ENCODE results near the gene DNAH2.

The DNAH2 gene

GRCh38 chr17:7852919-7853690 is 135.6 kb downstream of the DNAH2 start:
- ChIA-PET CTCF (interaction anchor here (0.9 to 4.5 kb wide), 3 partner anchors 14 to 32 kb away, joined by 3 to 29 read pairs (median 3); no protein-coding TSS in a partner anchor), POLR2A (interaction anchor here (0.6 to 0.9 kb wide), 2 partner anchors 8 to 18 kb away, joined by 3 to 5 read pairs; no protein-coding TSS in a partner anchor)
- peaks cover 0 to 38% (median 31%) of the 10 kb centered on the region in 4 experiments for H3K4me1 ChIP-seq (ENCODE audit: control extremely low read depth in 1 of 4, control insufficient read depth in 4 of 4, insufficient read depth in 4 of 4, low read length in 3 of 4)
- H3K27me3 ChIP-seq (replicated peaks in 2 of 5; ENCODE audit: control insufficient read depth in 4 of 5, insufficient read depth in 5 of 5, low read length in 4 of 5), result no peaks in the 10 kb centered on the region
- H3K4me3 ChIP-seq (ENCODE audit: control insufficient read depth in 1 of 7, extremely low read depth in 1 of 7, insufficient read depth in 4 of 7, low read depth in 2 of 7, low read length in 6 of 7), result no peak overlapping the region
- H3K27ac ChIP-seq (ENCODE audit: insufficient read depth in 1 of 2, low read depth in 1 of 2, low read length in 2 of 2, poor library complexity in 1 of 2, severe bottlenecking in 2 of 2), result no peak overlapping the region
- 97% methylated on average over 37 of the region's 51 CpGs for WGBS (ENCODE audit: insufficient coverage)
- no peak for DNase-seq
- H3K36me3 ChIP-seq (ENCODE audit: control insufficient read depth in 4 of 4, insufficient read depth in 4 of 4, low read length in 3 of 4), result peaks cover 6 to 56% (median 39%) of the 10 kb centered on the region in 4 experiments
- no peaks in the 10 kb centered on the region for H3K9me3 ChIP-seq (ENCODE audit: control extremely low read depth in 1 of 5, control insufficient read depth in 4 of 5, insufficient read depth in 2 of 5, low read depth in 1 of 5, low read length in 4 of 5)

GRCh38 chr17:7853691-7854038 is 136.1 kb downstream of the DNAH2 start:
- POLR2A ChIA-PET, result interaction anchor here (0.6 to 0.9 kb wide), 2 partner anchors 9 to 18 kb away, joined by 3 to 5 read pairs; no protein-coding TSS in a partner anchor
- DNase-seq, result no peak
- peaks cover 6 to 52% (median 38%) of the 10 kb centered on the region in 4 experiments for H3K36me3 ChIP-seq (ENCODE audit: control insufficient read depth in 4 of 4, insufficient read depth in 4 of 4, low read length in 3 of 4)

GRCh38 chr17:7854078-7854777 is 136.7 kb downstream of the DNAH2 start:
- ChIA-PET POLR2A (interaction anchor here (0.9 kb wide), 1 partner anchor 9 kb away, joined by 5 read pairs; no protein-coding TSS in a partner anchor), CTCF (interaction anchor here (0.9 to 4.5 kb wide), 2 partner anchors 15 to 31 kb away, joined by 3 to 29 read pairs; no protein-coding TSS in a partner anchor)
- Histone ChIP-seq H3K4me3 (ENCODE audit: control insufficient read depth in 1 of 7, extremely low read depth in 1 of 7, insufficient read depth in 4 of 7, low read depth in 2 of 7, low read length in 6 of 7) (no peak overlapping the region), H3K4me1 (ENCODE audit: control extremely low read depth in 1 of 4, control insufficient read depth in 4 of 4, insufficient read depth in 4 of 4, low read length in 3 of 4) (peaks cover 5 to 49% (median 42%) of the 10 kb centered on the region in 4 experiments), H3K9me3 (ENCODE audit: control extremely low read depth in 1 of 5, control insufficient read depth in 4 of 5, insufficient read depth in 2 of 5, low read depth in 1 of 5, low read length in 4 of 5) (no peaks in the 10 kb centered on the region), H3K27ac (ENCODE audit: insufficient read depth in 1 of 2, low read depth in 1 of 2, low read length in 2 of 2, poor library complexity in 1 of 2, severe bottlenecking in 2 of 2) (no peak overlapping the region), H3K27me3 (replicated peaks in 2 of 5; ENCODE audit: control insufficient read depth in 4 of 5, insufficient read depth in 5 of 5, low read length in 4 of 5) (no peaks in the 10 kb centered on the region), H3K36me3 (ENCODE audit: control insufficient read depth in 4 of 4, insufficient read depth in 4 of 4, low read length in 3 of 4) (peaks cover 5 to 53% (median 35%) of the 10 kb centered on the region in 4 experiments)
- 94% methylated on average over 8 of the region's 31 CpGs for WGBS (ENCODE audit: insufficient coverage)
- DNase-seq, result no peak

More at GRCh38 chr17:7853691-7854038, 136.1 kb downstream of the DNAH2 start:
- no peak overlapping the region for H3K27ac ChIP-seq (ENCODE audit: insufficient read depth in 1 of 2, low read depth in 1 of 2, low read length in 2 of 2, poor library complexity in 1 of 2, severe bottlenecking in 2 of 2)
- H3K9me3 ChIP-seq (ENCODE audit: control extremely low read depth in 1 of 5, control insufficient read depth in 4 of 5, insufficient read depth in 2 of 5, low read depth in 1 of 5, low read length in 4 of 5), result no peaks in the 10 kb centered on the region
- H3K27me3 ChIP-seq (replicated peaks in 2 of 5; ENCODE audit: control insufficient read depth in 4 of 5, insufficient read depth in 5 of 5, low read length in 4 of 5), result no peaks in the 10 kb centered on the region
- H3K4me3 ChIP-seq (ENCODE audit: control insufficient read depth in 1 of 7, extremely low read depth in 1 of 7, insufficient read depth in 4 of 7, low read depth in 2 of 7, low read length in 6 of 7), result no peak overlapping the region
- 93% methylated on average over 7 of the region's 21 CpGs for WGBS (ENCODE audit: insufficient coverage)
- CTCF ChIA-PET, result interaction anchor here (0.9 to 4.5 kb wide), 3 partner anchors 15 to 33 kb away, joined by 3 to 29 read pairs (median 3); no protein-coding TSS in a partner anchor
- peaks cover 2 to 43% (median 37%) of the 10 kb centered on the region in 4 experiments for H3K4me1 ChIP-seq (ENCODE audit: control extremely low read depth in 1 of 4, control insufficient read depth in 4 of 4, insufficient read depth in 4 of 4, low read length in 3 of 4)

GRCh38 chr17:7854851-7855659 is 137.5 kb downstream of the DNAH2 start, which contains the start of gene TMEM88:
TMEM88 (plus strand) TSS chr17:7855066; CDS start chr17:7855075, 9 bp downstream.
- 91% methylated on average over 42 of the region's 57 CpGs for WGBS (ENCODE audit: insufficient coverage)
- H3K27ac ChIP-seq (ENCODE audit: insufficient read depth in 1 of 2, low read depth in 1 of 2, low read length in 2 of 2, poor library complexity in 1 of 2, severe bottlenecking in 2 of 2), result peak within 1 kb of the TSS; percentile 34 to 88
- POLR2A ChIA-PET, result interaction anchor here (0.6 to 2.6 kb wide), 5 partner anchors 10 to 60 kb away, joined by 4 to 16 read pairs (median 7); partner anchors contain the start of gene RNF227
- peaks cover 5 to 51% (median 43%) of the 10 kb centered on the region in 4 experiments for H3K4me1 ChIP-seq (ENCODE audit: control extremely low read depth in 1 of 4, control insufficient read depth in 4 of 4, insufficient read depth in 4 of 4, low read length in 3 of 4)
- H3K27me3 ChIP-seq (replicated peaks in 2 of 5; ENCODE audit: control insufficient read depth in 4 of 5, insufficient read depth in 5 of 5, low read length in 4 of 5), result no peaks in the 10 kb centered on the region
- no peak for DNase-seq
- H3K36me3 ChIP-seq (ENCODE audit: control insufficient read depth in 4 of 4, insufficient read depth in 4 of 4, low read length in 3 of 4), result peaks cover 3 to 49% (median 27%) of the 10 kb centered on the region in 4 experiments
- no peaks in the 10 kb centered on the region for H3K9me3 ChIP-seq (ENCODE audit: control extremely low read depth in 1 of 5, control insufficient read depth in 4 of 5, insufficient read depth in 2 of 5, low read depth in 1 of 5, low read length in 4 of 5)
- peak within 1 kb of the TSS in 4 of 7 experiments; percentile 53 to 89 (median 85) for H3K4me3 ChIP-seq (ENCODE audit: control insufficient read depth in 1 of 7, extremely low read depth in 1 of 7, insufficient read depth in 4 of 7, low read depth in 2 of 7, low read length in 6 of 7)
- CTCF ChIA-PET, result interaction anchor here (0.6 to 3.1 kb wide), 3 partner anchors 10 to 57 kb away, joined by 3 to 16 read pairs (median 6); no protein-coding TSS in a partner anchor

- Histone ChIP-seq H3K27ac (ENCODE audit: insufficient read depth in 1 of 2, low read depth in 1 of 2, low read length in 2 of 2, poor library complexity in 1 of 2, severe bottlenecking in 2 of 2) (peak overlapping the region; percentile 34 to 88), H3K36me3 (ENCODE audit: control insufficient read depth in 4 of 4, insufficient read depth in 4 of 4, low read length in 3 of 4) (peaks cover 2 to 48% (median 25%) of the 10 kb centered on the region in 4 experiments), H3K4me1 (ENCODE audit: control extremely low read depth in 1 of 4, control insufficient read depth in 4 of 4, insufficient read depth in 4 of 4, low read length in 3 of 4) (peaks cover 5 to 51% (median 43%) of the 10 kb centered on the region in 4 experiments), H3K4me3 (ENCODE audit: control insufficient read depth in 1 of 7, extremely low read depth in 1 of 7, insufficient read depth in 4 of 7, low read depth in 2 of 7, low read length in 6 of 7) (peak overlapping the region in 4 of 7 experiments; percentile 53 to 89 (median 85)), H3K9me3 (ENCODE audit: control extremely low read depth in 1 of 5, control insufficient read depth in 4 of 5, insufficient read depth in 2 of 5, low read depth in 1 of 5, low read length in 4 of 5) (no peaks in the 10 kb centered on the region), H3K27me3 (replicated peaks in 2 of 5; ENCODE audit: control insufficient read depth in 4 of 5, insufficient read depth in 5 of 5, low read length in 4 of 5) (no peaks in the 10 kb centered on the region)
- no peak for DNase-seq
- WGBS (ENCODE audit: insufficient coverage), result 45% methylated on average over 8 of the region's 15 CpGs
- ChIA-PET CTCF (interaction anchor here (0.6 to 3.1 kb wide), 4 partner anchors 11 to 57 kb away, joined by 3 to 16 read pairs (median 8); no protein-coding TSS in a partner anchor), POLR2A (interaction anchor here (0.6 to 2.6 kb wide), 5 partner anchors 11 to 60 kb away, joined by 4 to 16 read pairs (median 7); partner anchors contain the start of gene RNF227)
Measured at GRCh38 chr17:7855660-7856010, 138.1 kb downstream of the DNAH2 start.
